HG03342 (cell line): ENCODE data around the gene LRRC8C.

ENCODE experiments used
- ATAC-seq: cut with Tn5 transposase; IDR thresholded peaks from one replicate; pipeline ENCODE4 v1.9.1; 2021; ENCODE audit warnings: mild to moderate bottlenecking, moderate library complexity; ENCODE audit not compliant: unreplicated experiment

Gene LRRC8C

GRCh38 chr1:89633248-89633799 is 404 bp downstream of the LRRC8C start:
- ATAC-seq = peak; percentile 52

GRCh38 chr1:89633800-89634625 is 1.1 kb downstream of the LRRC8C start:
- no peak for ATAC-seq

- no peak for ATAC-seq
These were observed 3.2 kb downstream of the LRRC8C start for GRCh38 chr1:89635825-89636815.

- ATAC-seq = no peak
These were observed 4.6 kb downstream of the LRRC8C start for GRCh38 chr1:89637496-89637895.

- no peak for ATAC-seq
These were observed 7.5 kb downstream of the LRRC8C start for GRCh38 chr1:89640440-89640839.

GRCh38 chr1:89641781-89642180 is 8.9 kb downstream of the LRRC8C start:
- ATAC-seq = no peak

GRCh38 chr1:89643577-89643976 is 10.7 kb downstream of the LRRC8C start:
- no peak for ATAC-seq

GRCh38 chr1:89644119-89644814 is 11.3 kb downstream of the LRRC8C start:
- no peak for ATAC-seq

GRCh38 chr1:89646259-89646658 is 13.3 kb downstream of the LRRC8C start:
- ATAC-seq = no peak

GRCh38 chr1:89649783-89650182 is 16.9 kb downstream of the LRRC8C start:
- no peak for ATAC-seq

- ATAC-seq = no peak
These were observed 19.5 kb downstream of the LRRC8C start for GRCh38 chr1:89652373-89652772.

- peak; percentile 62 for ATAC-seq
These were observed 25.0 kb downstream of the LRRC8C start for GRCh38 chr1:89657886-89658285.

GRCh38 chr1:89659322-89660081 is 26.6 kb downstream of the LRRC8C start:
- no peak for ATAC-seq

GRCh38 chr1:89660224-89661061 is 27.5 kb downstream of the LRRC8C start:
- no peak for ATAC-seq

- no peak for ATAC-seq
These were observed 33.0 kb downstream of the LRRC8C start for GRCh38 chr1:89665941-89666340.

GRCh38 chr1:89666640-89667039 is 33.7 kb downstream of the LRRC8C start:
- no peak for ATAC-seq

GRCh38 chr1:89667691-89668090 is 34.8 kb downstream of the LRRC8C start:
- ATAC-seq = no peak

- no peak for ATAC-seq
These were observed 36.0 kb downstream of the LRRC8C start for GRCh38 chr1:89668961-89669360.

GRCh38 chr1:89669441-89669840 is 36.5 kb downstream of the LRRC8C start:
- ATAC-seq = no peak
